ENCODE results near the gene DGCR6L. TPM values are rescaled to one million over a fixed set of nuclear protein-coding genes. Genes with fewer than 3 reads are reported as not detected.
"Not testable (repeated sequence)": the region's sequence is repeated elsewhere in the genome, so short reads cannot be mapped to it uniquely, and the experiment has no call there.

DGCR6L gene
- total RNA-seq, 4 donors from 2014 or later, result 39.8 to 69.2 (median 60.4) TPM

DNA sequence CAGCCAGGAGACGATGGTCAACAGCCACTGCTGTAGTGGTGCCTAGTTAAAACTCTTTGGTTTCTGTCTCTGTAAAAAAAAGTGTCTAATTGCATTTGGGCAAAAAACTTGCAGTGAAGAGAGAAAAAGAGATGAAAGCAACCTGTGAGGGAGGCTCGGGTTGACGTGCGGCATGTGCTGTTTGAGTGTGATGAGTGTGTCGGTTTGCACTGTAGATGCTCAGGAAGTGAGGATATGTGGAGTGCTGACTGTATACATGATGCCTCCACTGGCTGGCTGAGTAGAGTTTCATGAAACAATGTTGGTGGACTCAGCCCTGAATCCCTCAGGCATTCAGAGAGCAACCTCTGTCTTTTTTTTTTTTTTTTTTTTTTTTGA lies 4.3 kb upstream of the DGCR6L start:
- no peak overlapping the region for H3K27ac ChIP-seq
- H3K36me3 ChIP-seq, result no peaks in the 10 kb centered on the region
- H3K27me3 ChIP-seq, result no peaks in the 10 kb centered on the region
- no peak for TF ChIP-seq EP300 (IDR thresholded peaks at IDR 0.05)
- TF ChIP-seq POLR2AphosphoS5 (IDR thresholded peaks at IDR 0.05), result no peak
- no peak for TF ChIP-seq POLR2A (IDR thresholded peaks at IDR 0.05)
- TF ChIP-seq, protein P1, sequence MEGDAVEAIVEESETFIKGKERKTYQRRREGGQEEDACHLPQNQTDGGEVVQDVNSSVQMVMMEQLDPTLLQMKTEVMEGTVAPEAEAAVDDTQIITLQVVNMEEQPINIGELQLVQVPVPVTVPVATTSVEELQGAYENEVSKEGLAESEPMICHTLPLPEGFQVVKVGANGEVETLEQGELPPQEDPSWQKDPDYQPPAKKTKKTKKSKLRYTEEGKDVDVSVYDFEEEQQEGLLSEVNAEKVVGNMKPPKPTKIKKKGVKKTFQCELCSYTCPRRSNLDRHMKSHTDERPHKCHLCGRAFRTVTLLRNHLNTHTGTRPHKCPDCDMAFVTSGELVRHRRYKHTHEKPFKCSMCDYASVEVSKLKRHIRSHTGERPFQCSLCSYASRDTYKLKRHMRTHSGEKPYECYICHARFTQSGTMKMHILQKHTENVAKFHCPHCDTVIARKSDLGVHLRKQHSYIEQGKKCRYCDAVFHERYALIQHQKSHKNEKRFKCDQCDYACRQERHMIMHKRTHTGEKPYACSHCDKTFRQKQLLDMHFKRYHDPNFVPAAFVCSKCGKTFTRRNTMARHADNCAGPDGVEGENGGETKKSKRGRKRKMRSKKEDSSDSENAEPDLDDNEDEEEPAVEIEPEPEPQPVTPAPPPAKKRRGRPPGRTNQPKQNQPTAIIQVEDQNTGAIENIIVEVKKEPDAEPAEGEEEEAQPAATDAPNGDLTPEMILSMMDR (IDR thresholded peaks at IDR 0.05), result no peak
- peaks cover 0 to 20% (median 8%) of the 10 kb centered on the region in 3 donors for H3K4me1 ChIP-seq
- 79 to 82% methylated on average over 3 to 5 of the region's 5 CpGs for WGBS, 2 donors (ENCODE audit: low coverage in 1 of 2)
- ATAC-seq, result no peak
- no peak overlapping the region for H3K4me3 ChIP-seq
- H3K9me3 ChIP-seq, result no peaks in the 10 kb centered on the region

DNA sequence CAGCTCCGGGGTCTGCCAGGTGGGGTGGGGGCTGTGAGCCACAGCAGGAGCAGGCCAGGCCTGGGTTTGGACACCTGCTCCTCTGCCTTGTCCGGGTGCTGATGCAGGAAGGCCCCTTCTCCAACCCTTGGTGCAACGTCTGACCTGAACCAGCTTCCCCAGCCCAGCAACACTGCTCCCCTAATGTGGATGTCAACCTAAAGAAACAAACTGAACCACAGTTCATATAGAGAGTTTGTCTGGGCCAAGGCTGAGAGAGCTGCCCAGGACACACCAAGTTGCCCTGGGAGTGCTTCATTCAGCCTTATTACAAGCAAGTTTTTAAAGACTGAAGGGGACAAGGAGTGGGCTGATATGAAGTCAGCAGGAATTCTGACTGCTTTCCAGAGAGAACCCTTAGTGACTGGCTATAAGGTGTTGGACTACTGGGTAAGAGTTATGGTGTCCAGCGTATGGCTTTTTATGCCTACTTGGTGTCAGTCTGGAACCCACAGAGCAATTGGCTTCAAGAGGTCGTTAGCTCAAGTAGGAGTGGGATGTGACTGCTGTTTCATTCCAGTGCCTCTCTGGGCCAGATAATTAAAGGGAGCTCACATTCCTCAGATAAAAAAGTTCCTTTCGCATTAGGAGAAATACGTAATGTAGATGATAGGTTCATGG lies 1.8 kb upstream of the DGCR6L start:
- not testable (repeated sequence) for ATAC-seq, H3K27me3 ChIP-seq, H3K9me3 ChIP-seq, H3K4me3 ChIP-seq, H3K36me3 ChIP-seq
- Histone ChIP-seq H3K27ac (peak overlapping the region in 2 of 4 donors; percentile 89 to 93), H3K4me1 (peaks cover 0 to 44% (median 19%) of the 10 kb centered on the region in 3 donors)
- WGBS, 2 donors (ENCODE audit: low coverage in 1 of 2), result 78 to 100% methylated on average over 1 to 4 of the region's 7 CpGs

DNA sequence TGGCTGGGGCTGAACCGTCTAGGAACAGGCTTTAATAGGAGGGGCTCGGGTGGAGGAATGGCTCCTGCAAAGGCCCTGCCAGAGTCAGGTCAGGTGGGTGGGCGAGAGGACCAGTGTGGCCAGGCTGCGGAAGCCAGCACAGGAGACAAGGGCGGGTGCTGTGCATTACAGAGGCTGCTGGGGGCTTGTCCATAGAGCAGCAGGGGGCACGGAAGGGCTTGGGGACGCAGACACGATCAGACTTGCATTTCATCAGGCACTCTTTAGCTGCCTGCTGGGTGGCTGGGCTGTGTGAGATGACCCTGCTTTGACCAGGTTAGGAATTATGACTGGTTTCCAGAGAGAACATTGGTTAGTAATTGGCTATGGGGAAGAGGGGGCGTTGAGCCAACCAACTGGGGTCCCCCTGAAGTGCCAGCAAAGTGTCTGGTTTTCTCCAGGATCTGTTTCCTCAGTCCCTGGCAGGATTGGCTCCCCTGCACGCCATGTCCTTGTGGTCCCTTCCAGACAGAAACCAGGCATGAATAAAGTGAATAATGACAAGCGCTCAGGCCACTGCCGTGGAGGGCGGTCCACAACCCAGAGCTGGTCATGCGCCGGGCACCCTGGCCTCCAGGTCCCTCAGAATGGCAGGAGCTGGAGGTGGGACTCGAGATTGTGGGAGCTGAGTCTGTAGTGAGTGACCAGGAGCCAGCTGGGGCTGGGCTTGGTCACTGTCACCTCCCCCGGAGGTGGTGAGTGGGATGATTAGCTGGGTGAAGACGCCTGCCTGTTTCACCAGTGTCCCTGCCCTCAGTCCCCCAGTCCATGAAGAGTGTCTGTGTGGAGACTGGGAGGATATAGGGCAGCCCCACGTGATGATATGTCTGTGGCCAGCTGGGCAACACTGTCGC lies 1.0 kb upstream of the DGCR6L start:
- H3K36me3 ChIP-seq, H3K9me3 ChIP-seq, ATAC-seq, H3K27me3 ChIP-seq: not testable (repeated sequence)
- Histone ChIP-seq H3K27ac (peak overlapping the region; percentile 12 to 93 (median 88)), H3K4me1 (peaks cover 0 to 52% (median 19%) of the 10 kb centered on the region in 3 donors), H3K4me3 (peak overlapping the region; percentile 91 to 93)
- 0 to 6% methylated on average over 6 of the region's 20 CpGs for WGBS, 2 donors (ENCODE audit: low coverage in 1 of 2)

DNA sequence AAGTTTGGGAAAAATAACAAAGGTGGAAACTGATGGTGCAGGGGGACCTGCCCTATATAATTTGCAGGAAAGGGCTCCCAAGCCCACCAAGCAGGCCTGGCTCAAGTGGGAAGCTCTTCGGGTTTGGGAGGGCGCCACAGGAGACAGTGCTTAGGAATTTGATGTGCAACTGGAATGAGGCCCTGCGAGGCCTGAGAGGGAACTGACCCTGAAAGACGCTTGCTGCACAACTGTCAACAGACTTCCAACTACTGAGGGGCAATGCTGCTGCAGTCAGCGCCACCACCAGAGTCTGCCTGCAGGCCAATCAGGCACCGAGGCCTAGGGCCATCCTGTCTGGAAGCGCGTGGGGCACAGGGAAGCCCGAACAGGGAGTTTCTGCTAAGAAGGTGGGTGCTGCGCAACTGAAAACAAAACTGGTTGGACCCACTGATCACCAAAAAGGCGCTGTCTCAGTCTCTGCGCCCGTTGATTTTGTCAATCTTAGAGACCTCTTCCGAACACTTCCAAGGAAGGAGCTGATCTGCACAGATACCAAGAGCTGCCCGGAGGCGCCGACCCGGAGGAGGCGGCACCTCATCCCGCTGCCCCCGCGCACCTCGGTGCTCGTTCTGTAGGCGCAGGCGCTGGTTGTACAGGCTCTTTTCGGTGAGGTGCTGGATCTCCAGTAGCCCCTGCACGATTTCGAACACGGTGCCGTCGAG lies 667 bp downstream of the DGCR6L start:
- no peak for ATAC-seq
- no peak for TF ChIP-seq POLR2AphosphoS5 (IDR thresholded peaks at IDR 0.05)
- WGBS, 2 donors (ENCODE audit: low coverage in 1 of 2), result 0 to 3% methylated on average over 8 of the region's 32 CpGs
- Histone ChIP-seq H3K9me3 (no peaks in the 10 kb centered on the region), H3K27ac (peak overlapping the region; percentile 35 to 93 (median 88)), H3K27me3 (no peaks in the 10 kb centered on the region), H3K4me1 (peaks cover 0 to 55% (median 19%) of the 10 kb centered on the region in 3 donors), H3K4me3 (peak overlapping the region; percentile 91 to 93), H3K36me3 (peaks cover 0 to 13% of the 10 kb centered on the region in 2 donors)

DNA sequence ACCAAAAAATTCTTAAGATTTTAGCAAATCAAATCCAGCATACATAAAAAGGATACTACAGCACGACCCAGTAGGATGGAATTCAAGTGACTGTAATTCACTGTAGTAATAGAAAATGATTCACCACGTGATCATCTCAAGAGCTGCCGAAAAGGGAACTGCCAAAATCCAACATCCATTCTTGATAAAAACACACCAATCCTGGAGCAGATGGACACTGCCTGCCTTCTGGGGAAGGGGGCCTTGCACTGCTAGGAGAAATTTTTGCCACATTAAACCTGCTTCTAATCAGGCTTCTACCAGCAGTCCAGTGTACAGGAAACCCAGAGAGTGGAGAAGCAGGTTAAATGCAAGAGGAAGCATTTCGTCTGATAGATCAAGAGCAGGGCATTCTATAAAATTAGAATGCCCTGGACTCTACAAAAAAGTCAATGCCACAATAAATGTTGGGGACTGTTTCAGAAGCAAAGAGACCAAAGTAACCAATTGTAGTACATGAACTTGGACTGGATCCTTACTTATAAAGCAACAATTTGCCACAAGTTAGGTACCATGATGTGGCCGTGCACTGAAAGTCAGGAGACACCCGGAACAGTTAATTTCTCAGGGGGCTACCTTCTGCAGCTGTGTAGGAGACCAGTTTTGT lies 1.7 kb downstream of the DGCR6L start:
- WGBS, 2 donors (ENCODE audit: low coverage in 1 of 2), result 34 to 64% methylated on average over 4 of the region's 6 CpGs
- H3K9me3 ChIP-seq, ATAC-seq, H3K27ac ChIP-seq, H3K4me3 ChIP-seq, H3K27me3 ChIP-seq: not testable (repeated sequence)
- Histone ChIP-seq H3K36me3 (peaks cover 0 to 14% of the 10 kb centered on the region in 2 donors), H3K4me1 (peaks cover 0 to 55% (median 19%) of the 10 kb centered on the region in 3 donors)

DNA sequence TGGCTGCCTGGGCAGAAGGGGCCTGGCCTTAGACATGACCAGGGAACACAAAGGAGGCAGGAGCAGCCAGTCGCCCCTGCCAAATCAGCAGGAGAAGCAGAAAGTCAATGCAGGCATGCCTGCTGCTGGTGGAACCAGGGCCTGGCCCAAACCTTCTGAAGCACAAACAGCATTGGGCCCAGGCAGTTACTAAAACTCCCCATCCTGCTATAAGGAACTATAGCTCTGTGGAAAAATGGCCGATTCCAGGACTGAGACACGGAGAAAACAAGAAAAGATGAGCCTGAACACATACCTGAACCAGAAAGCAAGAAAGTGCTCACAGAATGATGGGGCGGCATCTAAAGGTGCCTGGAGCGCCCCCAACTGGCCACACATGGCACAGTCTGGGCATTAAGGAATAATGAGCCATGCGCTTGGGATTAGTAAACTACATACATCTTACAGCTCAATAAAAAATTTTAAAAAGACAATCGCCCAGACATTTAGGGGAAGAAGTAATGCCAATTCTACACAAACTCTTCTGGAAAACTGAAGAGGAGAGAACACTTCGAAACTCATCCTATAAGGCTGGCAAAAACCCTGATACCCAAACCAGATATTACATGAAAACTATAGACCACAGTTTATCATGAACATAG lies 2.3 kb downstream of the DGCR6L start:
- TF ChIP-seq, protein P1 (IDR thresholded peaks at IDR 0.05), result peak in 2 of 4 experiments; percentile 17 to 48
- H3K4me1 ChIP-seq, result peaks cover 0 to 55% (median 19%) of the 10 kb centered on the region in 3 donors
- not testable (repeated sequence) for H3K27ac ChIP-seq, H3K9me3 ChIP-seq, H3K27me3 ChIP-seq, H3K4me3 ChIP-seq, ATAC-seq
- WGBS, 2 donors (ENCODE audit: low coverage in 1 of 2), result 39 to 48% methylated on average over 4 to 7 of the region's 8 CpGs
- H3K36me3 ChIP-seq, result peaks cover 0 to 20% of the 10 kb centered on the region in 2 donors
